Esophagus muscularis mucosa (tissue), 4 donors: ENCODE results near the gene FAM110A. TPM values are rescaled to one million over a fixed set of nuclear protein-coding genes. Genes with fewer than 3 reads are reported as not detected.
A peak's percentile ranks its signal among the peaks of the same experiment; 100 is the strongest.

ENCODE experiments used
- DNase-seq: peaks from one replicate; pipeline ENCODE4 v3.0.0-alpha.2; 2017; ENCODE audit errors: extremely low spot score
- H3K27ac ChIP-seq, 4 donors: fragments of 200-600 bp; sonication (generic); replicated peaks in 1 of 4; 1 replicate in 3 of 4; 2 replicates in 1 of 4; pipeline ENCODE4 v1.5.1; 2016 to 2019; ENCODE audit warnings: mild to moderate bottlenecking in 1 of 4
- H3K27me3 ChIP-seq, 4 donors: fragments of 200-600 bp; sonication (generic); one replicate each; pipeline versions ENCODE4 v1.5.1 to v1.6.0; 2016 to 2019
- H3K36me3 ChIP-seq, 4 donors: fragments of 200-600 bp; sonication (generic); one replicate each; pipeline ENCODE4 v1.5.1; 2016 to 2019
- H3K4me1 ChIP-seq, 4 donors: fragments of 200-600 bp; sonication (generic); one replicate each; pipeline ENCODE4 v1.5.1; 2016 to 2019
- H3K4me3 ChIP-seq, 4 donors: fragments of 200-600 bp; sonication (generic); 1 replicate in 2 of 4; 2 replicates in 2 of 4; pipeline ENCODE4 v1.5.1; 2016 to 2019; ENCODE audit warnings: mild to moderate bottlenecking in 4 of 4, moderate library complexity in 1 of 4
- H3K9me3 ChIP-seq, 4 donors: fragments of 200-600 bp; sonication (generic); 1 replicate in 3 of 4; 2 replicates in 1 of 4; pipeline ENCODE4 v1.5.1; 2016 to 2019
- CTCF ChIP-seq, 3 experiments: fragments of 200-600 bp in 2 of 3; fragments of 450-650 bp in 1 of 3; sonication (generic) in 2 of 3; IDR thresholded peaks; one replicate each; pipeline ENCODE4 v1.5.1; 2017 to 2019; ENCODE audit warnings: antibody characterized with exemption in 3 of 3, mild to moderate bottlenecking in 2 of 3, moderate library complexity in 1 of 3
- EP300 ChIP-seq: sonication (generic); formaldehyde crosslinking; IDR thresholded peaks from one replicate; pipeline ENCODE4 v1.6.1; 2017; ENCODE audit warnings: antibody characterized with exemption
- POLR2A ChIP-seq: fragments of 450-650 bp; IDR thresholded peaks from one replicate; pipeline ENCODE4 v1.6.1; 2017; ENCODE audit warnings: antibody characterized with exemption, moderate library complexity, mild to moderate bottlenecking, low read depth
- POLR2AphosphoS5 ChIP-seq, 2 donors: sonication (generic); formaldehyde crosslinking; IDR thresholded peaks; one replicate each; pipeline ENCODE4 v1.6.1; 2017; ENCODE audit warnings: antibody characterized with exemption in 2 of 2
- WGBS: methylation state at CpG from one replicate; pipeline ENCODE4 v1.1.5; 2018; 5-methylcytosine and 5-hydroxymethylcytosine counted together
- intact Hi-C: fragments of 100-400 bp; cut with DNase I; formaldehyde crosslinking; loops from one replicate; pipeline ENCODE4 v1.15.1; 2023
- total RNA-seq, 4 donors: library from RNA; depleted of rRNA; stranded (reverse); fragments of >200 nt; gene quantifications; one replicate each; pipeline versions ENCODE4 v1.1.0 to v1.2.1, GENCODE V29; 2016

Gene FAM110A
- total RNA-seq, 4 donors from 2014 or later: 2.0 to 4.4 (median 3.2) TPM

GRCh38 chr20:843912-844311, 10.4 kb downstream of the FAM110A start:
- no peak for DNase-seq
- Histone ChIP-seq H3K4me3 (no peak overlapping the region), H3K36me3 (no peaks in the 10 kb centered on the region), H3K27me3 (peaks cover 0 to 53% (median 23%) of the 10 kb centered on the region in 4 donors), H3K4me1 (peaks cover 25 to 42% (median 39%) of the 10 kb centered on the region in 4 donors), H3K9me3 (no peaks in the 10 kb centered on the region), H3K27ac (no peak overlapping the region)
- 81% methylated on average over 8 of the region's 9 CpGs for WGBS
- TF ChIP-seq CTCF (IDR thresholded peaks at IDR 0.05) (no peak), POLR2AphosphoS5 (IDR thresholded peaks at IDR 0.05) (no peak), POLR2A (no peak), EP300 (no peak)
- intact Hi-C loops: no loop called here

- H3K27ac ChIP-seq: no peak overlapping the region
- WGBS: 1% methylated on average over 19 of the region's 47 CpGs
- no peaks in the 10 kb centered on the region for H3K36me3 ChIP-seq
- TF ChIP-seq CTCF (IDR thresholded peaks at IDR 0.05) (no peak), POLR2AphosphoS5 (IDR thresholded peaks at IDR 0.05) (no peak), EP300 (no peak), POLR2A (no peak)
- peaks cover 25 to 42% (median 39%) of the 10 kb centered on the region in 4 donors for H3K4me1 ChIP-seq
- intact Hi-C loops: no loop called here
- peaks cover 0 to 47% (median 23%) of the 10 kb centered on the region in 4 donors for H3K27me3 ChIP-seq
- H3K4me3 ChIP-seq: peak overlapping the region; percentile 44 to 57 (median 48)
- no peaks in the 10 kb centered on the region for H3K9me3 ChIP-seq
- DNase-seq: peak; percentile 96
Measured at GRCh38 chr20:844473-845225, 11.1 kb downstream of the FAM110A start.

GRCh38 chr20:845226-845868, 11.8 kb downstream of the FAM110A start:
- no peak for TF ChIP-seq POLR2A
- TF ChIP-seq POLR2AphosphoS5 (IDR thresholded peaks at IDR 0.05): no peak
- TF ChIP-seq EP300: no peak
- no peak for TF ChIP-seq CTCF (IDR thresholded peaks at IDR 0.05)
- H3K4me1 ChIP-seq: peaks cover 25 to 42% (median 39%) of the 10 kb centered on the region in 4 donors
- peaks cover 0 to 40% (median 22%) of the 10 kb centered on the region in 4 donors for H3K27me3 ChIP-seq
- H3K9me3 ChIP-seq: no peaks in the 10 kb centered on the region
- no peaks in the 10 kb centered on the region for H3K36me3 ChIP-seq
- 63% methylated on average over 42 of the region's 50 CpGs for WGBS
- H3K4me3 ChIP-seq: peak overlapping the region; percentile 44 to 57 (median 48)
- H3K27ac ChIP-seq: no peak overlapping the region
- no peak for DNase-seq
- intact Hi-C loops: no loop called here

GRCh38 chr20:845941-846893, 12.7 kb downstream of the FAM110A start:
- no peaks in the 10 kb centered on the region for H3K9me3 ChIP-seq
- intact Hi-C loops: no loop called here
- TF ChIP-seq CTCF (IDR thresholded peaks at IDR 0.05): no peak
- no peaks in the 10 kb centered on the region for H3K36me3 ChIP-seq
- peaks cover 0 to 31% (median 13%) of the 10 kb centered on the region in 4 donors for H3K27me3 ChIP-seq
- DNase-seq: no peak
- no peak overlapping the region for H3K4me3 ChIP-seq
- no peak overlapping the region for H3K27ac ChIP-seq
- WGBS: 76% methylated on average over 11 of the region's 11 CpGs
- peaks cover 25 to 35% (median 32%) of the 10 kb centered on the region in 4 donors for H3K4me1 ChIP-seq
